ENCODE data around the gene MXD4.

DNA sequence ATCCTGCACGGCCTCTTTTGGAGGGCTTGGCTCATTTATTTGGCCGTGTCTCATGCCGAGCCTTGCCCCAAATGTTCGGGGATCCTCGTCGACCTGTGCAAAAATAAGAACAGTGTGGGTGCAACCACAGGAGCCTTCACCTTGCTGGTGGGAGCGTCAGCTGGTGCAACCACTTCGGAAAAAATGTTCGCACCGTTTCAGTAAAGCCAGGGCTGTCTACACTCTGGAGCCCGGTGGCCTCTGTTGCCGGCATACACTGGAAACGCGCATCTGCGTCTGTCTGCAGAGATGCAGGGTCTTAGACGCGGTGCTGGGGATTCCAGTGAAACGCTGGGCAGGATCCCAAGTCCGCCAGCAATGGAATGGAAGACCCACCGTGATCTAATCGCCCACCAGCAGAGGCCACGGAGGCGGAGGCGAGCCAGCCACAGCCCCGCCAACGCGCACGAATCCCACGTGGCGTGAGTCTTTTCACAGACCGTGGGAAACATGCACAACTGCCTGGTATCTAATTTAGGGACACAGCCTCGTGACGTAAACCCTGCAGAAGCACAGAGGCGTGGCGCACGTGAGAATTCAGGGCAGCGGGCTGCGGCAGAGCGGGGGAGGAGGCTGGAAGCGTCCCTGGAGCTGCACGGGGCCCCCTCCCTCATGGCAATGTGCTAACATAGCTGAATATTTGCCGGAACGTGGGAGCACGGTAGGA lies 13.8 kb upstream of the MXD4 start:
- TF ChIP-seq, protein P1, sequence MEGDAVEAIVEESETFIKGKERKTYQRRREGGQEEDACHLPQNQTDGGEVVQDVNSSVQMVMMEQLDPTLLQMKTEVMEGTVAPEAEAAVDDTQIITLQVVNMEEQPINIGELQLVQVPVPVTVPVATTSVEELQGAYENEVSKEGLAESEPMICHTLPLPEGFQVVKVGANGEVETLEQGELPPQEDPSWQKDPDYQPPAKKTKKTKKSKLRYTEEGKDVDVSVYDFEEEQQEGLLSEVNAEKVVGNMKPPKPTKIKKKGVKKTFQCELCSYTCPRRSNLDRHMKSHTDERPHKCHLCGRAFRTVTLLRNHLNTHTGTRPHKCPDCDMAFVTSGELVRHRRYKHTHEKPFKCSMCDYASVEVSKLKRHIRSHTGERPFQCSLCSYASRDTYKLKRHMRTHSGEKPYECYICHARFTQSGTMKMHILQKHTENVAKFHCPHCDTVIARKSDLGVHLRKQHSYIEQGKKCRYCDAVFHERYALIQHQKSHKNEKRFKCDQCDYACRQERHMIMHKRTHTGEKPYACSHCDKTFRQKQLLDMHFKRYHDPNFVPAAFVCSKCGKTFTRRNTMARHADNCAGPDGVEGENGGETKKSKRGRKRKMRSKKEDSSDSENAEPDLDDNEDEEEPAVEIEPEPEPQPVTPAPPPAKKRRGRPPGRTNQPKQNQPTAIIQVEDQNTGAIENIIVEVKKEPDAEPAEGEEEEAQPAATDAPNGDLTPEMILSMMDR (IDR thresholded peaks at IDR 0.05), result no peak
- TF ChIP-seq POLR2AphosphoS5 (IDR thresholded peaks at IDR 0.05) (no peak), EP300 (IDR thresholded peaks at IDR 0.05) (no peak), POLR2A (IDR thresholded peaks at IDR 0.05) (no peak)

All from upper lobe of left lung (tissue), 4 donors.